ENCODE data around the gene HDAC3. TPM values are rescaled to one million over a fixed set of nuclear protein-coding genes. Genes with fewer than 3 reads are reported as not detected.

The HDAC3 gene
- total and polyA plus RNA-seq, 2 donors from 2014 or later = 44.7 to 47.5 TPM

- DNase-seq (no peak), FAIRE-seq (no peak)
- H3K4me3 ChIP-seq (ENCODE audit: low read length in 3 of 3) = no peak overlapping the region
- intact Hi-C loops (cut with DNase I) = no loop called here
- peaks cover 0 to 2% (median 0%) of the 10 kb centered on the region in 3 donors for H3K4me1 ChIP-seq (ENCODE audit: control insufficient read depth in 2 of 3, insufficient read depth in 2 of 3, low read depth in 1 of 3, low read length in 3 of 3)
- no peaks in the 10 kb centered on the region for H3K27me3 ChIP-seq (ENCODE audit: control insufficient read depth, insufficient read depth, low read length)
- no peak overlapping the region for H3K27ac ChIP-seq (ENCODE audit: low read depth in 2 of 2, low read length in 2 of 2)
- no peak for TF ChIP-seq CTCF (IDR thresholded peaks at IDR 0.05; ENCODE audit: borderline replicate concordance, extremely low read depth, insufficient read depth)
- H3K9me3 ChIP-seq (ENCODE audit: control insufficient read depth in 2 of 3, insufficient read depth in 1 of 3, low read length in 3 of 3) = no peaks in the 10 kb centered on the region
- H3K36me3 ChIP-seq (ENCODE audit: control insufficient read depth in 2 of 3, insufficient read depth in 3 of 3, low read length in 3 of 3) = peaks cover 0 to 4% (median 2%) of the 10 kb centered on the region in 3 donors
- H3K9ac ChIP-seq (ENCODE audit: low read length in 3 of 3) = no peak overlapping the region
These were observed 38.1 kb upstream of the HDAC3 start for GRCh38 chr5:141674747-141675146.

- TF ChIP-seq CTCF (IDR thresholded peaks at IDR 0.05; ENCODE audit: borderline replicate concordance, extremely low read depth, insufficient read depth) = no peak
- Histone ChIP-seq H3K9me3 (ENCODE audit: control insufficient read depth in 2 of 3, insufficient read depth in 1 of 3, low read length in 3 of 3) (no peaks in the 10 kb centered on the region), H3K9ac (ENCODE audit: low read length in 3 of 3) (no peak overlapping the region), H3K27ac (ENCODE audit: low read depth in 2 of 2, low read length in 2 of 2) (no peak overlapping the region), H3K4me1 (ENCODE audit: control insufficient read depth in 2 of 3, insufficient read depth in 2 of 3, low read depth in 1 of 3, low read length in 3 of 3) (peaks cover 0 to 2% (median 0%) of the 10 kb centered on the region in 3 donors), H3K36me3 (ENCODE audit: control insufficient read depth in 2 of 3, insufficient read depth in 3 of 3, low read length in 3 of 3) (peaks cover 0 to 4% (median 2%) of the 10 kb centered on the region in 3 donors), H3K27me3 (ENCODE audit: control insufficient read depth, insufficient read depth, low read length) (no peaks in the 10 kb centered on the region), H3K4me3 (ENCODE audit: low read length in 3 of 3) (no peak overlapping the region)
- intact Hi-C loops (cut with DNase I) = no loop called here
- FAIRE-seq = no peak
- DNase-seq = peak in 4 of 5 donors; percentile 60 to 78 (median 68)
These were observed 36.5 kb upstream of the HDAC3 start for GRCh38 chr5:141672841-141673813.

- FAIRE-seq = no peak
- peaks cover 0 to 2% (median 0%) of the 10 kb centered on the region in 3 donors for H3K4me1 ChIP-seq (ENCODE audit: control insufficient read depth in 2 of 3, insufficient read depth in 2 of 3, low read depth in 1 of 3, low read length in 3 of 3)
- H3K4me3 ChIP-seq (ENCODE audit: low read length in 3 of 3) = no peak overlapping the region
- no peak overlapping the region for H3K9ac ChIP-seq (ENCODE audit: low read length in 3 of 3)
- no peak for TF ChIP-seq CTCF (IDR thresholded peaks at IDR 0.05; ENCODE audit: borderline replicate concordance, extremely low read depth, insufficient read depth)
- intact Hi-C loops (cut with DNase I) = no loop called here
- peaks cover 0 to 4% (median 2%) of the 10 kb centered on the region in 3 donors for H3K36me3 ChIP-seq (ENCODE audit: control insufficient read depth in 2 of 3, insufficient read depth in 3 of 3, low read length in 3 of 3)
- no peak for DNase-seq
- no peaks in the 10 kb centered on the region for H3K27me3 ChIP-seq (ENCODE audit: control insufficient read depth, insufficient read depth, low read length)
- H3K9me3 ChIP-seq (ENCODE audit: control insufficient read depth in 2 of 3, insufficient read depth in 1 of 3, low read length in 3 of 3) = no peaks in the 10 kb centered on the region
- no peak overlapping the region for H3K27ac ChIP-seq (ENCODE audit: low read depth in 2 of 2, low read length in 2 of 2)
These were observed 35.6 kb upstream of the HDAC3 start for GRCh38 chr5:141672071-141672840.

Data from kidney (tissue), 14 donors.